GM18526 (cell line): ENCODE measurements around the gene FGGY.

Experiments used
- POLR2A ChIP-seq: IDR thresholded peaks from 3 replicates; pipeline ENCODE4 v1.6.1; 2011; ENCODE audit not compliant: insufficient read length; ENCODE audit errors: extremely low read depth

FGGY gene

DNA sequence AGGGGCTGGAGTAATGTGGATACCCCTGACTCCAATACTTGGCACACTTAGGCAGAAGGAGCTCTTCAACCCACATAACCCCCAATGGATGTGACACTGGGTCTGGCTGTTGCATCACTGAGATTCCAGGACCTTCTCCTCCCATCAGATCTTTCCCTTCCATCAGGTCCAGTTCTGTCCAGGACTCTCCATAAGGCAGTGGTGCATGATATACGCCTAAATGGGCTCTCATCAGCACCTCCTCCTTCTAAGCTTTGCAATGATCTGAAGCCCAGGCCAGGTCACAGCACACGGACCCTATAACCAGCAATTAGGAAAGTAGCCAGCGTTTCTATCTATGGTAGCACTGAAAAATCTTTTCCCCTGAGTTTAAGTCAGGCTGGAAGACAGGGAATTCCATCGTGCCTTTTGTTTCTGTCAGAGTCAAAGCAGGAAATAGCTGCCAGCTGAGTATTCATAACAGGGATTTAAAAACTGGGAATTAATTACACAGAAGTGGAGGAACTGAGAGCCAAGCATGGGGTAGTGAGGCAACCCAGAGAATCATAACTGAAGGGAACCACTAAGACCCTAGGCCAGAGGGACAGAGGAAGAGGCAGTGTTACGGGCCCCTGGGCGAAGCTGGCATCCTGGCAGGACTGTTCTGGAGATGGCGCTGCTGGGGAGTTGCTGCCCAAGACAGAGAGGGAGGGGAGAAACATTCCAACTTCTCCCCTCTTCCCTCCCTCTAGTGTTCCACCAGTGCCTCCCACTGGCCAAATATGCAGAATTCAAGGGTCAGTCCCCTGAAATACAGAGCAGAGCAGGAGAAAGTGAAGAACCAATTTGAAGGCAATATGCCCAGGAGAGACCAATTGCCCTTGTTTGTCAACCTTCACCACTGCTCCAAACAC is 480.3 kb downstream of the FGGY start:
- no peak for TF ChIP-seq POLR2A

DNA sequence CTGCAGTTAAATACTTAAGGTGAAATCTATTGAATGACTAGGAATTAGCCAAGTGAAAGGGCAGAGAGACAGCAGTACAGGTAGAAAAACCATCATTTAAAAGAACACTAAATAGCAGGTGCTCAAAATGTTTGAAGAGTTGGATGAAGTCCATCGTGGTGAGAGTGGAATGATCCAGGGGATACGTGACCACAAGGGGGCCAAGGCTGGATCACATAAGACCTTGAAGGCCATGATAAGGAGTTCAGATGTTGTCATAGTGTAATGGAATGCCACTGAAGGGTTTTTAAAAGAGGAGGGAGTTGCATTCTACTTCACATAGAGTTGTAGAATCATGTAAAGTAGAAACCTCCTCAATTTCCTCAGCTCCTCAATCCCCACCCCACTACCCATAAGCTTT is 483.1 kb downstream of the FGGY start:
- no peak for TF ChIP-seq POLR2A

DNA sequence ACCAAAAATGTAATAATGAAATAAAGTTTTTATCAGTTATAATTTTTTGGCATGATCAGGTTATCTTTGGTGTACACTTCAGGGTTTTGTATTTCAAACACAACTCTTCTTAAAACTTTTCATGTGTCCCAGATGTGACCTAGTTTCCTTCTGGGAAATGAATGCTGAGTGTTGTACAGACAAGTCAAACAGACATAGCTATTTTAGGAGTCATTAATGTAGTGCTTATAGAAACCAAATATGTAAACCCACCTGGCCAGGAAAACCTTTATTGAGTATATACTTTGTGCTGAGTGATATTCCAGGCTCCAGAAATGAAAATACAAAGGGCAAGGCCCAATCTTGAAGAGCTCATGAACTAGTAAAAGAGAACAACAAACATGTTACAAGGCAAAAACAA is 491.9 kb downstream of the FGGY start:
- TF ChIP-seq POLR2A: no peak

DNA sequence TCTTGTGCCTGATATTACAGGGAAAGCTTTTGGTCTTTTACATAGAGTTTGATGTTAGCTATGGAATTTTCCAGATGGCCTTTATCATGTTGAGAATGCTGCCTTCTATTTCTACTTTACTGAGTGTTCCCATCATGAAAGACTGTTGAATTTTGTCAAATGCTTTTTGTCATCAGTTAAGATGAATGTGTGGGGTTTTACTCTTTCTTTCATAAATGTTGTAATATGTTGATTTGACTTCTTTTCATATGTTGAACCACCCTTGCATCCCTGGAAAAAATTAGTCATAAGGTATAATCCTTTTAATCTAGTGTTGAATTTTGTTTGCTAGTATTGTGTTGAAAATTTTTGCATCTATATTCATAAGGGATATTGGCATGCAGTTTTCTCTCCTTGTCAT is 501.7 kb downstream of the FGGY start:
- TF ChIP-seq POLR2A: no peak

DNA sequence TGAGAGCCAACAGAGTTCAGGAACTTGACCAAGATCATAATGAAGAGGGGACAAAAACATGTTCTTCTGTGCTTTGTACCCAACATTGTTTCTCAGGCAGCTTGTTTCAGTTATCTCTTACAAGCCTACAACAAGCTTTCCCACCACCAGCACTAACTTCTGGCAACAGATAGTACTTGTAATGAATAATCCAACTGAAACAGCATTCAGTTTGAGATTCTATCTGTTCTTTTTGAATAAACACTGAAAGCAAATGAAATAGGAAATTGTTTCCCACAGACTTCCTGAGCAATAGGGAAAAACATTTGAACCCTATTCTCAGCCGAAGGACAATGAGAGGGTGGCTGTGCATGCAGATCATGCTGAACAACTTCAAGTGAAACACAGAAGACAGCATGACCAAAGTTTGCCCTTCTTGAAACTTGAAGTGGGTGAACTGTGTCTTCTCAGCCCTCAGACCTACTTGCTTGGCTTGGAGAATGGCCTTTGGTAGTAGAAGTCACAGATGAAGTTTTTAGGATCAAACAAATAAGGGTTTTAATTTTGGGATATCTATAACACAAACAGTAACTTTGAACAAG is 506.7 kb downstream of the FGGY start:
- TF ChIP-seq POLR2A: no peak

DNA sequence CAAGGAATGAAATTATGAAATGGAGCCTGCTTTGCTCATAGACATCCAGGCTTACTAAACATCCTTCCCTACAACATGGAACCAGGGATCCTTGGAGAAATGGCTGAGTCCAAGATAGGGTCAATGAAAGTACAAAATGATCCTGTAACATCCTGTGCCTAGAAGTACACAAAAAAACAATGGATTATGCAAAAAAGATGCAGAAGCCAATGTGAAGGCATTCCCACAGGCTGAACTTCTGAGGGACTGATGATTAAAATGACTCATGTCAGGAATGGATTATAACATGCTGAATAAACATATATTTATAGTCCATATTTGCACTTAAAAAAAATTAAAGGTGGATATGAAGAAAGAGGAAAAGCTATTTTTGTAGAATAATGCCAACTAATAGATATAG is 507.4 kb downstream of the FGGY start:
- TF ChIP-seq POLR2A: no peak

DNA sequence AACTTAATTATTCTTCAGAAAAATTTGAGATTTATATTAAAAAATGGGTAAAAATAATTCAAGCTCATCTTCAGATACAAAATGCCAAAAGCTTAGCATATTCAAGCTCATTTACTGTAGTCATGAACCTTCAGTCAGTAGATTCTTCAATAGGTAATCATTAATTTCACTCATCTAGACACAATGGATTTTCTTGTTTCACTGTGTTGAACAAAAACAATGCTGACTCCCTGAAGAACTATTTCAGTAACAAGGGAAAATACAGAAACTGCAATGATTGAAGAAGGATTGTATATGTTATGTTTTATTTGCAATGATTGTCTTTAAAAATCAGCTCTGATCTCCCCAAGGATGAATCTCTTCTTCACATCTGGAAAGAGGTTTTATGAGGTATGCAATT is 508.7 kb downstream of the FGGY start:
- TF ChIP-seq POLR2A: no peak
